8988T (cell line): ENCODE data around the gene MRPL54.

ENCODE experiments used
- DNase-seq: peaks from one replicate; pipeline ENCODE4 v3.0.0; 2011

The MRPL54 gene

GRCh38 chr19:3762501-3763459 is at the start of gene MRPL54:
MRPL54 (plus strand) TSS chr19:3762682; CDS start chr19:3762701, 19 bp downstream.
- peak; percentile 90 for DNase-seq

GRCh38 chr19:3716147-3716668 is 46.3 kb upstream of the MRPL54 start:
- DNase-seq, result no peak

- no peak for DNase-seq
Measured at GRCh38 chr19:3719868-3720267, 42.6 kb upstream of the MRPL54 start.

- no peak for DNase-seq
Measured at GRCh38 chr19:3720349-3720917, 42.0 kb upstream of the MRPL54 start.

- DNase-seq, result peak; percentile 80
Measured at GRCh38 chr19:3721131-3721886, 41.2 kb upstream of the MRPL54 start.

GRCh38 chr19:3721887-3722442 is 40.5 kb upstream of the MRPL54 start:
- no peak for DNase-seq

- no peak for DNase-seq
Measured at GRCh38 chr19:3722443-3723109, 39.9 kb upstream of the MRPL54 start.

GRCh38 chr19:3723110-3723488 is 39.4 kb upstream of the MRPL54 start:
- no peak for DNase-seq

- DNase-seq, result no peak
Measured at GRCh38 chr19:3723883-3724282, 38.6 kb upstream of the MRPL54 start.

- no peak for DNase-seq
Measured at GRCh38 chr19:3725121-3725520, 37.4 kb upstream of the MRPL54 start.

- no peak for DNase-seq
Measured at GRCh38 chr19:3725640-3726310, 36.7 kb upstream of the MRPL54 start.

GRCh38 chr19:3730457-3730958 is 32.0 kb upstream of the MRPL54 start:
- DNase-seq, result no peak

- DNase-seq, result no peak
Measured at GRCh38 chr19:3732108-3732507, 30.4 kb upstream of the MRPL54 start.

GRCh38 chr19:3733549-3734309 is 28.8 kb upstream of the MRPL54 start:
- no peak for DNase-seq

GRCh38 chr19:3734310-3734600 is 28.2 kb upstream of the MRPL54 start:
- DNase-seq, result no peak

- DNase-seq, result no peak
Measured at GRCh38 chr19:3736106-3736724, 26.3 kb upstream of the MRPL54 start.

- no peak for DNase-seq
Measured at GRCh38 chr19:3737487-3738205, 24.8 kb upstream of the MRPL54 start.

- no peak for DNase-seq
Measured at GRCh38 chr19:3738477-3739220, 23.8 kb upstream of the MRPL54 start.

- DNase-seq, result no peak
Measured at GRCh38 chr19:3740431-3740830, 22.1 kb upstream of the MRPL54 start.
